GM12878 (cell line): ENCODE data around the gene UQCC2. TPM values are rescaled to one million over a fixed set of nuclear protein-coding genes. Genes with fewer than 3 reads are reported as not detected.

Experiments
- ATAC-seq: fragments of 200-7000 bp; cut with Tn5 transposase; 3 replicates; pipeline ENCODE4 v1.9.1; 2020; ENCODE audit warnings: mild to moderate bottlenecking, moderate library complexity
- BruUV-seq: library from RNA; stranded (reverse); fragments of 400-500 nt; replicated peaks from 2 replicates; lab custom pipeline; 2021; lab: Mats Ljungman, UMichigan
- CTCF ChIA-PET: fragments of 300-600 bp; sonication (Branson Sonifier 250); formaldehyde crosslinking; extraction: SDS; loops from one replicate; lab custom pipeline; 2021; ENCODE audit warnings: inconsistent platforms; lab: Yijun Ruan, JAX
- POLR2A ChIA-PET: fragments of 350-600 bp; formaldehyde crosslinking; extraction: SDS; loops from one replicate; lab custom pipeline; 2021; ENCODE audit warnings: inconsistent platforms; lab: Charles Lee
- RAD21 ChIA-PET: fragments of 300-600 bp; sonication (Branson Sonifier 250); formaldehyde crosslinking; loops from one replicate; lab custom pipeline; 2023; ENCODE audit warnings: antibody characterized with exemption; ENCODE audit not compliant: unreplicated experiment; lab: Charles Lee
- SMC1A ChIA-PET: fragments of 300-600 bp; sonication (Branson Sonifier 250); formaldehyde crosslinking; loops from one replicate; lab custom pipeline; 2023; ENCODE audit not compliant: unreplicated experiment, uncharacterized antibody; lab: Charles Lee
- DNase-seq: peaks from one replicate; pipeline ENCODE4 v3.0.0-alpha.2; 2011; ENCODE audit warnings: low read depth, low spot score
- FAIRE-seq: peaks from 3 replicates; lab custom pipeline; 2011; peaks lifted over from hg19 to GRCh38; lab: Jason Lieb, UNC
- H2AFZ ChIP-seq: 2 replicates; pipeline ENCODE4 v1.6.0; 2011; ENCODE audit warnings: low read depth, low read length, control low read depth; ENCODE audit not compliant: control insufficient read depth
- H3K27ac ChIP-seq: 2 replicates; pipeline ENCODE4 v1.5.1; 2011; ENCODE audit warnings: control low read depth; ENCODE audit not compliant: control insufficient read depth, insufficient read depth
- H3K27me3 ChIP-seq, 2 experiments: replicated peaks in 1 of 2; 2 replicates each; pipeline versions ENCODE4 v1.6.0 to v1.6.1; 2011; ENCODE audit warnings: low read length in 1 of 2; ENCODE audit not compliant: control insufficient read depth in 2 of 2, insufficient read depth in 2 of 2
- H3K36me3 ChIP-seq, 2 experiments: 2 replicates each; pipeline ENCODE4 v1.5.1; 2011; ENCODE audit warnings: low read length in 1 of 2; ENCODE audit not compliant: control insufficient read depth in 2 of 2, insufficient read depth in 2 of 2
- H3K4me1 ChIP-seq: 2 replicates; pipeline ENCODE4 v1.6.1; 2011; ENCODE audit warnings: mild to moderate bottlenecking, low read length, moderate library complexity, mixed read lengths; ENCODE audit not compliant: control insufficient read depth, insufficient read depth
- H3K4me2 ChIP-seq: 2 replicates; pipeline ENCODE4 v1.6.0; 2011; ENCODE audit warnings: control low read depth; ENCODE audit not compliant: control insufficient read depth, insufficient read depth
- H3K4me3 ChIP-seq: fragments of 200-600 bp; sonication (generic); 2 replicates; pipeline ENCODE4 v1.5.1; 2016
- H3K79me2 ChIP-seq: 2 replicates; pipeline ENCODE4 v1.6.0; 2011; ENCODE audit warnings: low read length; ENCODE audit not compliant: control insufficient read depth, insufficient read depth
- H3K9ac ChIP-seq: 2 replicates; pipeline ENCODE4 v1.8.0; 2011; ENCODE audit warnings: low read length, control low read depth, mixed read lengths; ENCODE audit not compliant: control insufficient read depth, insufficient read depth
- H3K9me3 ChIP-seq: replicated peaks from 3 replicates; pipeline ENCODE4 v1.5.1; 2011; ENCODE audit warnings: mild to moderate bottlenecking, low read length; ENCODE audit not compliant: control insufficient read depth, insufficient read depth
- H4K20me1 ChIP-seq: 2 replicates; pipeline ENCODE4 v1.6.0; 2011; ENCODE audit not compliant: control insufficient read depth, insufficient read depth
- ASH2L ChIP-seq: fragments of 300-600, 200-600 bp; sonication (generic); IDR thresholded peaks from 2 replicates; pipeline ENCODE4 v1.6.1; 2017; ENCODE audit warnings: low read depth, mild to moderate bottlenecking, borderline replicate concordance
- BCL3 ChIP-seq: IDR thresholded peaks from 2 replicates; pipeline ENCODE4 v1.6.1; 2011; ENCODE audit warnings: borderline replicate concordance, low read depth, mild to moderate bottlenecking, moderate library complexity, low read length; ENCODE audit not compliant: insufficient read depth, poor library complexity, severe bottlenecking
- CHD1 ChIP-seq: IDR thresholded peaks from 2 replicates; pipeline ENCODE4 v1.6.1; 2012; ENCODE audit warnings: low read depth, low read length, improper control_type of control experiment
- DPF2 ChIP-seq: fragments of 450-650 bp; IDR thresholded peaks from 2 replicates; pipeline ENCODE4 v1.6.1; 2017; ENCODE audit warnings: mild to moderate bottlenecking
- MEF2A ChIP-seq: IDR thresholded peaks from 2 replicates; pipeline ENCODE4 v1.6.1; 2011; ENCODE audit warnings: low read depth, mild to moderate bottlenecking, low read length, moderate library complexity; ENCODE audit not compliant: insufficient read depth
- POLR2AphosphoS2 ChIP-seq: IDR thresholded peaks from 2 replicates; pipeline ENCODE4 v1.6.1; 2011; ENCODE audit warnings: low read depth, mild to moderate bottlenecking, low read length, improper control_type of control experiment, moderate library complexity
- SUZ12 ChIP-seq: fragments of 200-600 bp; sonication (generic); IDR thresholded peaks from one replicate; pipeline ENCODE4 v1.6.1; 2018; ENCODE audit warnings: antibody characterized with exemption, mild to moderate bottlenecking; ENCODE audit not compliant: unreplicated experiment
- TBL1XR1 ChIP-seq: IDR thresholded peaks from 2 replicates; pipeline ENCODE4 v1.6.1; 2012; ENCODE audit warnings: low read depth, low read length, improper control_type of control experiment
- TCF3 ChIP-seq: IDR thresholded peaks from 2 replicates; pipeline ENCODE4 v1.6.1; 2012; ENCODE audit warnings: low read depth, mild to moderate bottlenecking, low read length, borderline replicate concordance; ENCODE audit not compliant: insufficient read depth
- YY1 ChIP-seq: IDR thresholded peaks from 2 replicates; pipeline ENCODE4 v1.6.1; 2011; ENCODE audit warnings: low read depth, mild to moderate bottlenecking, low read length
- ZNF592 ChIP-seq: fragments of 450-650 bp; IDR thresholded peaks from 2 replicates; pipeline ENCODE4 v1.6.1; 2017; ENCODE audit warnings: mild to moderate bottlenecking, moderate library complexity
- WGBS: methylation state at CpG from one replicate; pipeline ENCODE4 v1.1.6; 2016; ENCODE audit warnings: low lambda C conversion rate; ENCODE audit not compliant: insufficient replicate concordance, insufficient coverage; ENCODE audit errors: missing lambda C conversion rate; 5-methylcytosine and 5-hydroxymethylcytosine counted together
- in situ Hi-C: fragments of 300-500 bp; cut with MboI; formaldehyde crosslinking; loops from 9 replicates; pipeline ENCODE4 v1.14.3; 2018; ENCODE audit warnings: mixed read lengths
- intact Hi-C: fragments of 100-400 bp; cut with micrococcal nuclease; formaldehyde crosslinking; loops from one replicate; pipeline ENCODE4 v1.14.2; 2022; ENCODE audit not compliant: unreplicated experiment
- polyA plus RNA-seq, 11 experiments: library from polyadenylated mRNA; depleted of rRNA in 4 of 11; unstranded in 6 of 11; stranded (reverse) in 5 of 11; fragments of >200 nt; fragmentation: Nextera tagmentation in 4 of 11; fragmentation: Illumina TruSeq in 1 of 11; extraction: Ambion mirVana in 4 of 11; extraction: Trizol in 1 of 11; gene quantifications; 1 replicate in 1 of 11; 2 replicates in 10 of 11; pipeline versions ENCODE4 v1.2.1 to v1.2.3, GENCODE V29; 2011 to 2016; ENCODE audit warnings: inconsistent platforms in 2 of 11, missing spikeins in 2 of 11, low read depth in 1 of 11
- total RNA-seq, 4 experiments: library from RNA; depleted of rRNA in 3 of 4; stranded (reverse); fragments of >200 nt in 3 of 4; fragmentation: Illumina TruSeq in 1 of 4; extraction: Trizol in 1 of 4; gene quantifications; 2 replicates each; pipeline versions ENCODE4 v1.2.1 to v1.2.3, GENCODE V29; 2013 to 2021
- TF ChIP-seq, protein P1 (sequence below): IDR thresholded peaks from 2 replicates; pipeline ENCODE4 v1.6.1; 2011; ENCODE audit warnings: low read depth, low read length, improper control_type of control experiment, borderline replicate concordance

The UQCC2 gene
- total and polyA plus RNA-seq, 10 of the 15 experiments (the other 5 are each of a cell fraction or from before 2014, with no cell fraction given), result 40.6 to 478 (median 71.2) TPM

DNA sequence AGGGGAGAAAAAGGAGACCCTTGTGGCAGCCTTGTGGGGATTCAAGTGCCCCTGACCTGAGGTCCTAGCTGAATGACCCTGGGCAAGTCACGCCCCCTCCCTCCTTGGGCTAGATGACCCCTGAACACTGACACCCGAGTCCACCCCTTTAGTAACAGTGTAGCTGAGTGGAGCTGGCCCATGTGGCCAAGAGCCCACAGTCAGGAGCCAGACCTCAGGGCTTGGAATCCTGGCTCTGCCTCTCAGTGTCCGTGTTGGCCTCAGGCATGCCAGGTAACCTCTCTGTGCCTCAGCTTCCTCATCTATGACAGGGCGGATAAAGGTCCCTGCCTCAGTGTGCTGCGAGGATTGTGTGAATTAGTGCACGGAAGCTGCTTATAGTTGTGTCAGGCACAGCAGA is 20.9 kb upstream of the UQCC2 start:
- H3K27me3 ChIP-seq, result peaks cover 0 to 4% of the 10 kb centered on the region in 2 experiments; a peak in 1 of 4 replicates
- H3K4me3 ChIP-seq, result no peak overlapping the region
- ChIA-PET POLR2A (no interaction called here), CTCF (interaction anchor here (1.4 to 1.7 kb wide), 2 partner anchors 10 to 12 kb away, joined by 4 read pairs; no protein-coding TSS in a partner anchor), SMC1A (no interaction called here), RAD21 (no interaction called here)
- no TSS peak for BruUV-seq
- H3K27ac ChIP-seq, result no peak overlapping the region
- H4K20me1 ChIP-seq, result no peaks in the 10 kb centered on the region; the same call in 1 of the 2 replicates
- in situ Hi-C loops (no loop called here), intact Hi-C loops (no loop called here)
- H3K9ac ChIP-seq, result no peak overlapping the region
- H3K79me2 ChIP-seq, result no peaks in the 10 kb centered on the region
- H3K36me3 ChIP-seq, result no peaks in the 10 kb centered on the region
- WGBS, result 40% methylated on average over 6 of the region's 6 CpGs
- H3K4me2 ChIP-seq, result no peak overlapping the region
- H2AFZ ChIP-seq, result no peak overlapping the region
- FAIRE-seq (no peak), DNase-seq (no peak), ATAC-seq (no peak)
- TF ChIP-seq TCF3 (no peak), SUZ12 (no peak), DPF2 (no peak), ZNF592 (no peak), MEF2A (no peak), TBL1XR1 (no peak), CHD1 (no peak), BCL3 (no peak), ASH2L (no peak), POLR2AphosphoS2 (no peak), YY1 (no peak)
- TF ChIP-seq, protein P1, sequence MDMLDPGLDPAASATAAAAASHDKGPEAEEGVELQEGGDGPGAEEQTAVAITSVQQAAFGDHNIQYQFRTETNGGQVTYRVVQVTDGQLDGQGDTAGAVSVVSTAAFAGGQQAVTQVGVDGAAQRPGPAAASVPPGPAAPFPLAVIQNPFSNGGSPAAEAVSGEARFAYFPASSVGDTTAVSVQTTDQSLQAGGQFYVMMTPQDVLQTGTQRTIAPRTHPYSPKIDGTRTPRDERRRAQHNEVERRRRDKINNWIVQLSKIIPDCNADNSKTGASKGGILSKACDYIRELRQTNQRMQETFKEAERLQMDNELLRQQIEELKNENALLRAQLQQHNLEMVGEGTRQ, result no peak
- no peaks in the 10 kb centered on the region for H3K4me1 ChIP-seq
- H3K9me3 ChIP-seq, result no peaks in the 10 kb centered on the region
